Measurements from ENCODE around the gene KRTAP15-1. TPM values are rescaled to one million over a fixed set of nuclear protein-coding genes. Genes with fewer than 3 reads are reported as not detected.

The KRTAP15-1 gene
- total RNA-seq, 1 donor from 2014 or later: not detected

DNA sequence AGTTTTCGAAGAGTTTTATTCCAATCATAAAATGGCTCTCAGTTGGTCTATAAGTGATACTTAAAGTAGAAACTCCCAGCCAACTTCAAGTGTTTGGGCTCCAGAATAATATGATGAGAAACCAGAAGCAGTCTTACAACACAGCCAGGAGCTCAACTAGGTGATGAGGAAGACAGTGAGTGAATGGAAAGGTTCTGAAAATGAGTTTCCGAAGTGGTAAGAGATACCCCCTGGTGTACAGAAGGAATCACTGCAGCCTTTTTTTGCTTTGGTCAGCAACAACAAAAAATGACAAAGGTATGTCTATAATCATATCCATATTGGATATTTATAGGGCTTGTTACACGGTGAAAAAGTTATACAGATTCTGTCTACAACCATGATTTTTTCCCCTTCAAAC lies 23.6 kb downstream of the KRTAP15-1 start:
- H3K27me3 Mint-ChIP-seq: no peaks in the 10 kb centered on the region

DNA sequence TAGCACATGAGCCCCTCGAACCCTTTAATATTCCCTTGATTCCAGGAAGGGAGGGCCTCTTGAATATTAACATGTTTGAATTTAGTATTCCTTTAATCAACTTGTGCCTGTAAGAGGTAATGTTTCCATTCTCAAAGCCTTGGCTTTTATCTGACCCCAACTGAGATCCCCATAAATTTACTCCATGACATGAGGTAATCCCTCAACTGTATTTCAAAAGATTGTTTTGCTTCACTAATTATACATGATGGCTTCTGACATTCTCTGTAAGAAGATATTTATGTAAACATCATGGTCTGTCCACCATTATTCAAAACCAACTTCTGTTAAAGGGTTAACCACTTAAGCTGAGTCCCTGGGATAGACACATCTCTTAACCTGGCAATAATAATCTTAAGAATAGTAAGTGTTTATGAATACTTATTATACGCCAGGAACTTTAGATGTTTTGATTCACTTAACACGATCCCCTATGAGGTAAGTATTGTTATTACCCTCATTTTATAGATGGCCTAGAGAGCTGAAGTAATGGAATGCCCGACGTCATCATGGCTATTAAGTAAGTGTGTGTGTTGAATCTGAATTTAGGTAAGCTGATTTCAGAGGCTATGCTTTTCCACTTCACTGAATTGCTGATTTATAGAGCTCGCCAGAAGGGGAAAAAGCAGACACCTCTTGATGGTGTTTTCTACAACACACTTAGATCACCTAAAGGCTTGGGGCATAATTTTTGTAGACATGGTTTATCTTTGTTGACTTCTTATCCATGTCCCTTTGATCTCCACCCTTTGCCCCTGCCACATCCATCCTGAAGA lies 29.0 kb downstream of the KRTAP15-1 start:
- Mint-ChIP-seq H3K36me3 (ENCODE audit: low read depth) (no peaks in the 10 kb centered on the region), H3K4me1 (no peaks in the 10 kb centered on the region), H3K9me3 (no peaks in the 10 kb centered on the region), H3K4me3 (no peak overlapping the region), H3K27ac (no peak overlapping the region), H3K27me3 (no peaks in the 10 kb centered on the region)
- intact Hi-C loops (cut with micrococcal nuclease): no loop called here
- DNase-seq: no peak

More for the DNA sequence above, 23.6 kb downstream of the KRTAP15-1 start:
- intact Hi-C loops (cut with micrococcal nuclease): no loop called here
- Mint-ChIP-seq H3K4me3 (no peak overlapping the region), H3K36me3 (ENCODE audit: low read depth) (no peaks in the 10 kb centered on the region), H3K4me1 (no peaks in the 10 kb centered on the region), H3K9me3 (no peaks in the 10 kb centered on the region), H3K27ac (no peak overlapping the region)
- DNase-seq: no peak

DNA sequence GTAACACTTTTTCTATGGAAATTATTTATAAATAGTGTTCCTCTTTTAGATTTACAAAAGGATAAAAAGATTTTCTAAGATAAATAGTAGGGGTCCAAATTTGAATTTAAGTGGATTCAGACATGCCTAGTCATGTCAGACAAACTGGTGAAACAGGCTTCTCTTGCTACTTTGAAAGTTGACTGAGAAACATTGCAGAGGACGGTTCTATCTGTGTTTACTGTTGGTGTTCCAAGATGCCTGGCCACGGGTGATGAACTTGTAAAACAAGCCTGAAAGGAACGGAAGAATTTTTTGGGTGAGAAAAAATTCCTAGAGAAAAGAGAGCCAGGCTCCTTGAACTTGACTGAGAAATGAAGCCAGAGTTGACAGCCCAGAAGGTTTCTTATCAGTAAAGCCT lies 37.9 kb downstream of the KRTAP15-1 start:
- DNase-seq: no peak
- no peaks in the 10 kb centered on the region for H3K4me1 Mint-ChIP-seq
- H3K9me3 Mint-ChIP-seq: no peaks in the 10 kb centered on the region
- no peaks in the 10 kb centered on the region for H3K27me3 Mint-ChIP-seq
- intact Hi-C loops (cut with micrococcal nuclease): no loop called here
- no peak overlapping the region for H3K4me3 Mint-ChIP-seq
- H3K27ac Mint-ChIP-seq: no peak overlapping the region
- H3K36me3 Mint-ChIP-seq (ENCODE audit: low read depth): no peaks in the 10 kb centered on the region

GRCh38 chr21:30479259-30479658 lies 39.2 kb downstream of the KRTAP15-1 start:
- Mint-ChIP-seq H3K27me3 (no peaks in the 10 kb centered on the region), H3K4me1 (no peaks in the 10 kb centered on the region)

DNA sequence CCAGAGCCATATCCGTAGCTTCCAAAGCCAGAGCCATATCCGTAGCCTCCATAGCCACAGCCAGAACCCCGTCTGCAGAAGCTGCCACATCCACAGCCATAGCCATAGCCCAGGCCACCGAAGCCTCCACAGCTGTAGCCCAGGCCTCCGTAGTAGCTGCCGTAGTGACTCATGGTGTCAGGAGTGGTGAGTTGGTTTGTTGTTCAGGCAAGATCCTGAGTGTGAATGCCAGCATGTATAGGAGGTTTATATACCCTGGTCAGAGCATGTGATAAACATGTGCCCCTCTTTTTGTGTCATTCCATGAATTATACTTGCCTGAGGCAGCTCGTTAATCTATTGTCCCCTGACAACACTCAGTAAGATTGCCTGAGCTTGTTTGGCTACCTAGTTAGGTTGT lies 40.1 kb downstream of the KRTAP15-1 start, which contains the start of gene KRTAP19-1:
Gene KRTAP19-1 (minus strand): TSS at position 223 of the 400 bp plus-strand sequence. CDS start 50 bp downstream, at position 173.
- no peak within 1 kb of the TSS for H3K27ac Mint-ChIP-seq
- H3K4me3 Mint-ChIP-seq: no peak within 1 kb of the TSS
- peaks cover under 1% of the 10 kb centered on the region for H3K9me3 Mint-ChIP-seq
- DNase-seq: no peak
- intact Hi-C loops (cut with micrococcal nuclease): no loop called here
- H3K36me3 Mint-ChIP-seq (ENCODE audit: low read depth): no peaks in the 10 kb centered on the region
- H3K27me3 Mint-ChIP-seq: no peaks in the 10 kb centered on the region
- H3K4me1 Mint-ChIP-seq: no peaks in the 10 kb centered on the region

More at GRCh38 chr21:30479259-30479658, 39.2 kb downstream of the KRTAP15-1 start:
- Mint-ChIP-seq H3K27ac (no peak overlapping the region), H3K4me3 (no peak overlapping the region), H3K9me3 (no peaks in the 10 kb centered on the region), H3K36me3 (ENCODE audit: low read depth) (no peaks in the 10 kb centered on the region)
- intact Hi-C loops (cut with micrococcal nuclease): no loop called here
- no peak for DNase-seq

DNA sequence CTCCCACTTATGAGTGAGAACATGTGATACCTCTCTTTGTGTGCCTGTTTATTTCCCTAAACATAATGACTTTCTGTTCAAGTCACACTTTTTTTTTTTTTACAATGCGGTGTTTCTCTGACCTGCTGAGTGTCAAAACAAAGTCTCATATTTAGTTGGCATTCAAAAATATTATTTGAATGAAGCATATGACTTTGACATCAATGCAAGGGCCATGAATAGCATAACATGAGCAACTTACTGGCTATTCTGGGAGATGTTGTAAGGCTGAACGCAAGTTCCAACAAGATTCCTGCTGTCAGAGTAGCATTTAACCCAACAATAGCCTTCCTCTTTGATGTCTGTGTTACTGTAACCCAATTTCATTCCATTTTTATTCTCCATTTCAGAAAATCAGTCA lies 42.1 kb downstream of the KRTAP15-1 start:
- no peaks in the 10 kb centered on the region for H3K27me3 Mint-ChIP-seq
- intact Hi-C loops (cut with micrococcal nuclease): no loop called here
- H3K4me3 Mint-ChIP-seq: no peak overlapping the region
- peaks cover 10% of the 10 kb centered on the region for H3K9me3 Mint-ChIP-seq
- no peaks in the 10 kb centered on the region for H3K36me3 Mint-ChIP-seq (ENCODE audit: low read depth)
- H3K27ac Mint-ChIP-seq: no peak overlapping the region
- no peak for DNase-seq
- no peaks in the 10 kb centered on the region for H3K4me1 Mint-ChIP-seq

- no peak for DNase-seq
- no peak overlapping the region for H3K27ac Mint-ChIP-seq
- H3K4me1 Mint-ChIP-seq: no peaks in the 10 kb centered on the region
- no peaks in the 10 kb centered on the region for H3K27me3 Mint-ChIP-seq
- intact Hi-C loops (cut with micrococcal nuclease): no loop called here
- H3K36me3 Mint-ChIP-seq (ENCODE audit: low read depth): no peaks in the 10 kb centered on the region
- peaks cover 15% of the 10 kb centered on the region for H3K9me3 Mint-ChIP-seq
- H3K4me3 Mint-ChIP-seq: no peak overlapping the region
Observed at GRCh38 chr21:30486180-30486579, 46.1 kb downstream of the KRTAP15-1 start.

GRCh38 chr21:30487336-30487735 lies 47.3 kb downstream of the KRTAP15-1 start, which contains the start of gene KRTAP19-2:
KRTAP19-2 (minus strand) TSS chr21:30487436; CDS start chr21:30487348, 88 bp downstream.
- H3K36me3 Mint-ChIP-seq (ENCODE audit: low read depth): no peaks in the 10 kb centered on the region
- intact Hi-C loops (cut with micrococcal nuclease): no loop called here
- DNase-seq: no peak
- H3K27ac Mint-ChIP-seq: no peak within 1 kb of the TSS
- peaks cover 15% of the 10 kb centered on the region for H3K9me3 Mint-ChIP-seq
- H3K27me3 Mint-ChIP-seq: no peaks in the 10 kb centered on the region
- H3K4me1 Mint-ChIP-seq: no peaks in the 10 kb centered on the region
- no peak within 1 kb of the TSS for H3K4me3 Mint-ChIP-seq

Other genes starting within 250 kb of the KRTAP15-1 start
- gene CLDN8, start 224.2 kb upstream of the KRTAP15-1 start, total RNA-seq: not detected in 2 replicates
- gene KRTAP24-1, start 157.3 kb upstream of the KRTAP15-1 start, total RNA-seq: not detected in 2 replicates
- gene KRTAP25-1, start 150.8 kb upstream of the KRTAP15-1 start, total RNA-seq: not detected in 2 replicates
- not detected in 2 replicates for gene KRTAP26-1, start 120.0 kb upstream of the KRTAP15-1 start, total RNA-seq
- gene KRTAP27-1, start 102.6 kb upstream of the KRTAP15-1 start, total RNA-seq: not detected in 2 replicates
- gene KRTAP23-1, start 91.7 kb upstream of the KRTAP15-1 start, total RNA-seq: not detected in 2 replicates
- not detected in 2 replicates for gene KRTAP13-2, start 68.0 kb upstream of the KRTAP15-1 start, total RNA-seq
- gene KRTAP13-1, start 44.2 kb upstream of the KRTAP15-1 start, total RNA-seq: not detected in 2 replicates
- gene KRTAP13-3, start 14.3 kb upstream of the KRTAP15-1 start, total RNA-seq: not detected in 2 replicates
- not detected in 2 replicates for gene KRTAP13-4, start 10.1 kb upstream of the KRTAP15-1 start, total RNA-seq
- not detected in 2 replicates for gene KRTAP19-1, start 40.1 kb downstream of the KRTAP15-1 start, total RNA-seq
- gene KRTAP19-2, start 47.2 kb downstream of the KRTAP15-1 start, total RNA-seq: not detected in 2 replicates
- not detected in 2 replicates for gene KRTAP19-3, start 51.7 kb downstream of the KRTAP15-1 start, total RNA-seq
- not detected in 2 replicates for gene KRTAP19-4, start 56.9 kb downstream of the KRTAP15-1 start, total RNA-seq
- gene KRTAP19-5, start 61.9 kb downstream of the KRTAP15-1 start, total RNA-seq: not detected in 2 replicates
- gene KRTAP19-6, start 101.6 kb downstream of the KRTAP15-1 start, total RNA-seq: not detected in 2 replicates
- not detected in 2 replicates for gene KRTAP19-7, start 121.0 kb downstream of the KRTAP15-1 start, total RNA-seq
- not detected in 2 replicates for gene KRTAP22-2, start 150.1 kb downstream of the KRTAP15-1 start, total RNA-seq
- gene KRTAP6-3, start 152.2 kb downstream of the KRTAP15-1 start, total RNA-seq: not detected in 2 replicates
- gene KRTAP6-2, start 158.6 kb downstream of the KRTAP15-1 start, total RNA-seq: not detected in 2 replicates
- not detected in 2 replicates for gene KRTAP22-1, start 160.8 kb downstream of the KRTAP15-1 start, total RNA-seq
- gene KRTAP6-1, start 173.7 kb downstream of the KRTAP15-1 start, total RNA-seq: not detected in 2 replicates
- not detected in 2 replicates for gene KRTAP20-1, start 176.2 kb downstream of the KRTAP15-1 start, total RNA-seq
- not detected in 2 replicates for gene KRTAP20-4, start 180.4 kb downstream of the KRTAP15-1 start, total RNA-seq
- gene KRTAP20-2, start 194.9 kb downstream of the KRTAP15-1 start, total RNA-seq: not detected in 2 replicates
- not detected in 2 replicates for gene KRTAP20-3, start 202.6 kb downstream of the KRTAP15-1 start, total RNA-seq